Activated CD8-positive, alpha-beta memory T cell treated with anti-CD3 and anti-CD28 coated beads for 48 hours (primary cell): ENCODE results near the gene LBP.
A peak's percentile ranks its signal among the peaks of the same experiment; 100 is the strongest.
"Not testable (repeated sequence)": the region's sequence is repeated elsewhere in the genome, so short reads cannot be mapped to it uniquely, and the experiment has no call there.

Experiments used
- DNase-seq, 3 experiments: peaks; one replicate each; pipeline ENCODE4 v3.0.0-alpha.2; 2020; ENCODE audit warnings: low read depth in 2 of 3, low spot score in 2 of 3

The LBP gene

GRCh38 chr20:38317422-38317821 is 28.9 kb upstream of the LBP start:
- DNase-seq = no peak

DNA sequence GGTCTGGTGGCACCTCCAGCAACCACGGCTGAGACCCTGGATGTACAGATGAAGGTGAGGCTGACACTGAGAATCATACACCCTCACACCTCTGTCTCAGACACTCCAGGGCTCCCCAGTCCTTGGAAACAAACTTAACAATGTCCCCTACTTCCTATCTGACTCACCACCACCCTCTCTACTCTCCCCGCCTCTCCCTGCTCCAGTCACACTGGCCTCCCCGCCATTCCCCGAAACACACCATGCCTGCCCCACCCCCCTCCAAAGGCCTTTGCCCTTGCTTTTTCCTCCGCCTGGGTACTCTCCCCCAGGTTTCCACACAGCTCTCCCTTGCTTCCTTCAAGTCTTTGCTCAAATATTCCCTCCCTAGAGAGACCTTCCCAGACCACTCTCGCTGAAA is 26.1 kb upstream of the LBP start:
- DNase-seq = no peak

- no peak for DNase-seq
These were observed 24.2 kb upstream of the LBP start for GRCh38 chr20:38321959-38322598.

DNA sequence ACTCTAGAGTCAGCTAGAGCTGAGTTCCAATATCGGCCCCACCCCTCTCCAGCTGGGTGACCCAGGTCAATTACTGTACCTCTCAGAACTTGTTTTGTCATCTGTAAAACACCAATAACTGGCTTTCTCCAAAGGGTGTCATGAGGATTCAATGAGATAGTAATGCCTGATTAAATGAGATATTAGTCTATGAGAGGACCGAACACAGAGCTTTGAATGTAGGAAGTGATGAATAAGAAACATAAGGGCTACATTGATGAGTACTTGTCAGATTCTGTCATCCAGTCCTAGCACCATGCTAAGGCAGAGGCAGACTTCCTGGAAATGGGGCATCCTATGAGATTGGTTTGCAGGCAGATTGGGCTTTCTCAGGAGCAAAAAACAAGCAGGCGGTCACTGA is 22.1 kb upstream of the LBP start:
- no peak for DNase-seq

DNA sequence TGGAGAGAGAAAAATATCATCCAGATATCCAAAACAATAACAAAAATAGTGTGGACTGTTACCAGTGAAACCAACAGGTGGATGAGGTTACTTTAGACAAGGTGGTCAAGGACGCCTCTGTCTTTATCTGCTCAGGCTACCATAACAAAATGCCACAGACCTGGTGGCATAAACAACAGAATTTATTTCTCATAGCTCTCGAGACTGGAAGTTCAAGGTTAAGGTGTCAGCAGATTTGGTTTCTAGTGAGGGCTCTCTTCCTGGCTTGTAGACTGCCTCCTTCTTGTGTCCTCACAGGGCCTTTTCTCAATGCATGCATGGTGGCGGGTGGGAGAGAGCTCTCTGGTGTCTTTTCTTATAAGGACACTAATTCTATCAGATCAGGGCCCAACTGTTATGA is 21.1 kb upstream of the LBP start:
- DNase-seq = no peak

GRCh38 chr20:38325905-38326304 is 20.4 kb upstream of the LBP start:
- DNase-seq = no peak

GRCh38 chr20:38326309-38326708 is 20.0 kb upstream of the LBP start:
- no peak for DNase-seq

- DNase-seq = no peak
These were observed 15.6 kb upstream of the LBP start for GRCh38 chr20:38330638-38331037.

- DNase-seq = no peak
These were observed 15.0 kb upstream of the LBP start for GRCh38 chr20:38331245-38331644.

- DNase-seq = no peak
These were observed 14.5 kb upstream of the LBP start for GRCh38 chr20:38331814-38332213.

DNA sequence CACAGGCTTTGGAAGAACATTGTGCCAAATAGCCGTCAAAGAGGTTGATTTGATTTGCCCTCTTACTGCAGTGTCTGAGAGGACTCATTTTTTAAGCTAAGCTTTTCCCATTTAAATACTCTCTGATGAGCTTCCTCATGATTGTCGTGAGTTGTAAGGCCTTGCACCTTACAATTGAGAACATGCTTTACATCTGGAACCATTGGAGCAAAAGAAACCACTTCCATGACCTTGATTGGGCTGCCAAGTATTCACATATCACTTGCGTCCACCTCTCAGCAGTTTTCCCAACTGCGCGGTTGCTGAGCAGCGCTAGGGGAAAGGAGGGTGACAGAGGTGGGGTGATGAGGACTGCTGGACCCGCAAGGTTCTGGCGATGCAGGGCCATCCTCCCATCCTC is 12.3 kb upstream of the LBP start:
- no peak for DNase-seq

- no peak for DNase-seq
These were observed 9.6 kb upstream of the LBP start for GRCh38 chr20:38336726-38337125.

GRCh38 chr20:38337561-38338140 is 8.6 kb upstream of the LBP start:
- peak in 1 of 3 experiments; percentile 27 for DNase-seq

DNA sequence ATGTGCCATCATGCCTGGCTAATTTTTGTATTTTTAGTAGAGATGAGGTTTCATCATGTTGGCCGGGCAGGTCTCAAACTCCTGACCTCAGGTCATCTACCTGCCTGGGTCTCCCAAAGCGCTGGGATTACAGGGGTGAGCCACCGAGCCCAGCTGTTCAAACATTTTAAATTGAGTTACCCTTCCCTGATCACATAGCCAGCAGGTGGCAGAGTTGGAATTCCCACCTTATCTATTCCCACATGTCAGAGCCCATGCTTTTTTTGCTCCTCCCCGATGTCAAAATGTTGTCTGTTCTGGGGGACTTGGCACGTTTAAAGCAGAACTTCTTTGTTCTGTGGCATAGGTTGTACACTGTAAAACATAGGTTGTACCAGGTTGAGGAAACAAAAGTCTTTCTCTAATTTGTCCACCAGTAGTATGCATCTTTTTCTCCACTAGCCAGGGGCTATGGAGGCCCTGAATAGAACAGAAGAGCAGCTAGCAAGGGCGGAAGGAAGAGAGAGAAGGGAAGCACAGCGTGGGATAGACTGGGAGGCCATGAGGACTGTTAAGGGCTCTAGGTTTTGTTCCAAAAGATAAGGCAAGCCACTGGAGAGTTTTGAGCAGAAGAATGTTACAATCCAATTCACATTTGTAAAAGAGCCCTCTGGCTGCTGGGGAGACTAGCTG is 7.3 kb upstream of the LBP start:
- no peak for DNase-seq

DNA sequence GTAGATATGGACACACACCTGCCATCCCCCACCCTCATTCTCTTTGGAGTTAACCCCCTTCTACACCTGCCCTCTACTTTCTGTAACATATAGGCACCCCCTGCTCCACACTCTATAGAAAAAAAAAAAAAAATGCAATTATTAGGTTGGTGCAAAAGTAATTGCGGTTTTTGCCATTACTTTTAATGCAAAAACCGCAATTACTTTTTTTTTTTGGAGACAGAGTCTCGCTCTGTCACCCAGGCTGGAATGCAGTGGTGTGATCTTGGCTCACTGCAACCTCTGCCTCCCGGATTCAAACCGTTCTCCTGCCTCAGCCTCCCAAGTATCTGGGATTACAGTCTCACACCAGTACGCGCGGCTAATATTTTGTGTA is 6.8 kb upstream of the LBP start:
- not testable (repeated sequence) for DNase-seq

DNA sequence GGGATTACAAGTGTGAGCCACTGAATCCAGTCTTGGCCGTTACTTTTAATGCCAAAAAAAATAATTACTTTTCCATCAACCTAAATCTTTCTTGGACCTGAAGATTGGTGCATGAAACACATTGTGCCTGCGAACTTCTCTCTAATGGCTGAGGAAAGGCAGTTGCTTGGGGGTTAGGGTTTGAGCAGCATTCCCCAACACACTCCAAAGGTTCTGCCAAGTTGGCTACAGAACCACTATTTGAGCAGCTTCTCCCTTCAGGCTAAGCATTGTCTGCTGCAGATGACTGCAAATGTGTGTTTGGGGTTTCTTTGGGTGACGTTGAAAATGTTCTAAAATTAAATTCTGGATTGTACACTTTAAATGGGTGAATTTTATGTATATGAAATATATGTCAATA is 6.3 kb upstream of the LBP start:
- no peak for DNase-seq

GRCh38 chr20:38340693-38341092 is 5.6 kb upstream of the LBP start:
- DNase-seq = no peak

- no peak for DNase-seq
These were observed 4.1 kb upstream of the LBP start for GRCh38 chr20:38342216-38342615.

- no peak for DNase-seq
These were observed 3.5 kb upstream of the LBP start for GRCh38 chr20:38342713-38343310.

GRCh38 chr20:38343311-38344106 is 2.8 kb upstream of the LBP start:
- DNase-seq = no peak

GRCh38 chr20:38344107-38344701 is 2.1 kb upstream of the LBP start:
- no peak for DNase-seq
